HEK293 (cell line): Measurements from ENCODE around the gene FAM120A.

ENCODE experiments used
- CTCF ChIA-PET: fragments of 350-600 bp; formaldehyde crosslinking; extraction: SDS; loops from one replicate; lab custom pipeline; 2021; ENCODE audit warnings: antibody characterized with exemption; lab: Yijun Ruan, JAX
- POLR2A ChIA-PET: fragments of 300-600 bp; formaldehyde crosslinking; extraction: SDS; loops from one replicate; lab custom pipeline; 2020; ENCODE audit warnings: antibody characterized with exemption, inconsistent platforms; lab: Yijun Ruan, JAX
- H3K27ac ChIP-seq: fragments of 200-500 bp; sonication (Bioruptor generic); 2 replicates; pipeline ENCODE4 v1.5.1; 2014; ENCODE audit warnings: low read depth, low read length, control low read depth, inconsistent platforms; ENCODE audit errors: extremely low read depth
- H3K36me3 ChIP-seq, 2 experiments: fragments of 200-500 bp in 1 of 2; sonication (Bioruptor generic) in 1 of 2; 1 replicate in 1 of 2; 2 replicates in 1 of 2; pipeline ENCODE4 v1.5.1; 2014 to 2017; ENCODE audit warnings: inconsistent platforms in 2 of 2, low read length in 2 of 2; ENCODE audit not compliant: control insufficient read depth in 2 of 2, insufficient read depth in 1 of 2
- H3K4me1 ChIP-seq: fragments of 200-500 bp; sonication (Bioruptor generic); 2 replicates; pipeline ENCODE4 v1.5.1; 2014; ENCODE audit warnings: mild to moderate bottlenecking, low read length, inconsistent platforms; ENCODE audit not compliant: control insufficient read depth, insufficient read depth
- H3K4me3 ChIP-seq: 2 replicates; pipeline ENCODE4 v1.5.1; 2011; ENCODE audit warnings: low read depth, mild to moderate bottlenecking, control low read depth, low read length, moderate library complexity
- H3K9me3 ChIP-seq: fragments of 200-500 bp; sonication (Bioruptor generic); 2 replicates; pipeline ENCODE4 v1.5.1; 2014; ENCODE audit warnings: low read depth, low read length, inconsistent platforms; ENCODE audit not compliant: control insufficient read depth, insufficient read depth
- BCL6B ChIP-seq: fragments of 450-650 bp; formaldehyde crosslinking; IDR thresholded peaks from 2 replicates; pipeline ENCODE4 v1.5.1; 2017; ENCODE audit warnings: missing biosample characterization, missing genetic modification characterization
- HOXA7 ChIP-seq: sonication (generic); formaldehyde crosslinking; IDR thresholded peaks from 2 replicates; pipeline ENCODE4 v1.8.1; 2022; ENCODE audit warnings: missing genetic modification reagents, borderline replicate concordance
- KLF7 ChIP-seq: fragments of 450-650 bp; formaldehyde crosslinking; IDR thresholded peaks from 2 replicates; pipeline ENCODE4 v1.5.1; 2016; ENCODE audit warnings: missing biosample characterization, missing genetic modification characterization, borderline replicate concordance
- ZBTB44 ChIP-seq: fragments of 450-650 bp; IDR thresholded peaks from 2 replicates; pipeline ENCODE4 v1.5.1; 2018; ENCODE audit warnings: missing biosample characterization, mild to moderate bottlenecking, missing genetic modification characterization
- ZBTB7A ChIP-seq: fragments of 450-650 bp; formaldehyde crosslinking; IDR thresholded peaks from 2 replicates; pipeline ENCODE4 v1.5.1; 2016; ENCODE audit warnings: low read depth, missing biosample characterization, missing genetic modification characterization
- ZFP3 ChIP-seq: fragments of 450-650 bp; formaldehyde crosslinking; IDR thresholded peaks from 2 replicates; pipeline ENCODE4 v1.5.1; 2016; ENCODE audit warnings: low read depth, missing biosample characterization, missing genetic modification characterization
- ZFP41 ChIP-seq: fragments of 450-650 bp; formaldehyde crosslinking; IDR thresholded peaks from 2 replicates; pipeline ENCODE4 v1.5.1; 2016; ENCODE audit warnings: missing biosample characterization, missing genetic modification characterization, borderline replicate concordance
- ZNF114 ChIP-seq: fragments of 450-650 bp; formaldehyde crosslinking; IDR thresholded peaks from 2 replicates; pipeline ENCODE4 v1.5.0; 2017; ENCODE audit warnings: missing biosample characterization, missing genetic modification characterization
- ZNF148 ChIP-seq: fragments of 450-650 bp; formaldehyde crosslinking; IDR thresholded peaks from 2 replicates; pipeline ENCODE4 v1.5.0; 2017; ENCODE audit warnings: missing biosample characterization, missing genetic modification characterization, borderline replicate concordance
- ZNF221 ChIP-seq: fragments of 450-650 bp; formaldehyde crosslinking; IDR thresholded peaks from 2 replicates; pipeline ENCODE4 v1.5.1; 2017; ENCODE audit warnings: missing biosample characterization, missing genetic modification characterization, borderline replicate concordance
- ZNF266 ChIP-seq: fragments of 450-650 bp; formaldehyde crosslinking; IDR thresholded peaks from 2 replicates; pipeline ENCODE4 v1.5.1; 2016; ENCODE audit warnings: missing biosample characterization, missing genetic modification characterization, low read depth
- ZNF311 ChIP-seq: fragments of 450-650 bp; formaldehyde crosslinking; IDR thresholded peaks from 2 replicates; pipeline ENCODE4 v1.5.1; 2017; ENCODE audit warnings: missing biosample characterization, missing genetic modification characterization, borderline replicate concordance
- ZNF449 ChIP-seq: fragments of 450-650 bp; formaldehyde crosslinking; IDR thresholded peaks from 2 replicates; pipeline ENCODE4 v1.5.1; 2017; ENCODE audit warnings: missing biosample characterization, mild to moderate bottlenecking, missing genetic modification characterization, moderate library complexity
- ZNF513 ChIP-seq: fragments of 450-650 bp; IDR thresholded peaks from 2 replicates; pipeline ENCODE4 v1.5.1; 2018; ENCODE audit warnings: missing biosample characterization, missing genetic modification characterization
- ZNF518A ChIP-seq: fragments of 450-650 bp; formaldehyde crosslinking; conservative IDR thresholded peaks from 2 replicates; pipeline ENCODE4 v1.5.1; 2016; ENCODE audit warnings: low read depth, missing biosample characterization, missing genetic modification characterization
- ZNF529 ChIP-seq: fragments of 450-650 bp; formaldehyde crosslinking; IDR thresholded peaks from 2 replicates; pipeline ENCODE4 v1.5.1; 2017; ENCODE audit warnings: missing genetic modification characterization, missing biosample characterization; ENCODE audit not compliant: insufficient replicate concordance
- ZNF544 ChIP-seq: fragments of 450-650 bp; formaldehyde crosslinking; IDR thresholded peaks from 2 replicates; pipeline ENCODE4 v1.5.0; 2017; ENCODE audit warnings: missing biosample characterization, missing genetic modification characterization

FAM120A gene

GRCh38 chr9:93613791-93614190 is 162.3 kb downstream of the FAM120A start:
- H3K4me1 ChIP-seq: no peaks in the 10 kb centered on the region
- no peaks in the 10 kb centered on the region for H3K9me3 ChIP-seq
- ChIA-PET POLR2A (no interaction called here), CTCF (interaction anchor here (1.1 to 1.3 kb wide), 2 partner anchors 20 to 21 kb away, joined by 3 to 5 read pairs; no protein-coding TSS in a partner anchor)
- TF ChIP-seq ZNF544 (tag by site-specific recombination) (no peak), HOXA7 (CRISPR knock-in tag) (no peak), ZNF449 (tag by site-specific recombination) (no peak), ZBTB44 (no peak), ZNF311 (tag by site-specific recombination) (no peak), ZNF518A (tag by site-specific recombination) (no peak), ZNF221 (tag by site-specific recombination) (no peak), ZNF529 (tag by site-specific recombination) (no peak), ZFP41 (tag by site-specific recombination) (no peak), ZFP3 (no peak), KLF7 (tag by site-specific recombination) (no peak), ZBTB7A (tag by site-specific recombination) (no peak)
- no peak overlapping the region for H3K4me3 ChIP-seq
- H3K36me3 ChIP-seq: peaks cover 0 to 3% of the 10 kb centered on the region in 2 experiments; a peak in 1 of 3 replicates
- no peak overlapping the region for H3K27ac ChIP-seq

- Histone ChIP-seq H3K4me3 (no peak overlapping the region), H3K9me3 (no peaks in the 10 kb centered on the region), H3K4me1 (no peaks in the 10 kb centered on the region), H3K27ac (no peak overlapping the region), H3K36me3 (peaks cover 0 to 3% of the 10 kb centered on the region in 2 experiments; a peak in 1 of 3 replicates)
- ChIA-PET POLR2A (no interaction called here), CTCF (interaction anchor here (1.3 kb wide), 1 partner anchor 22 kb away, joined by 5 read pairs; no protein-coding TSS in a partner anchor)
- TF ChIP-seq ZNF114 (tag by site-specific recombination) (0 out of 2 replicates have a peak, but pooled peaks have one; percentile 35), ZNF513 (tag by site-specific recombination) (peak; percentile 98), ZNF266 (tag by site-specific recombination) (0 out of 2 replicates have a peak, but pooled peaks have one; percentile 9), ZNF148 (tag by site-specific recombination) (peak; percentile 25; the same call in 1 of the 2 replicates), BCL6B (tag by site-specific recombination) (0 out of 2 replicates have a peak, but pooled peaks have one; percentile 9)
Observed at GRCh38 chr9:93614830-93615468, 163.5 kb downstream of the FAM120A start.
